Vagina (tissue), 2 donors: ENCODE results near the gene CD52. TPM values are rescaled to one million over a fixed set of nuclear protein-coding genes. Genes with fewer than 3 reads are reported as not detected.

Source experiments
- DNase-seq, 2 donors: peaks; one replicate each; pipeline ENCODE4 v3.0.0-alpha.2; 2017; ENCODE audit errors: extremely low spot score in 2 of 2
- H3K27ac ChIP-seq: fragments of 200-600 bp; sonication (generic); one replicate; pipeline ENCODE4 v1.5.1; 2019
- H3K27me3 ChIP-seq: fragments of 200-600 bp; sonication (generic); one replicate; pipeline ENCODE4 v1.5.1; 2019
- H3K36me3 ChIP-seq, 2 donors: fragments of 200-600 bp; sonication (generic); one replicate each; pipeline ENCODE4 v1.5.1; 2017 to 2019
- H3K4me1 ChIP-seq: fragments of 200-600 bp; sonication (generic); one replicate; pipeline ENCODE4 v1.5.1; 2019
- H3K4me3 ChIP-seq, 2 donors: fragments of 200-600 bp; sonication (generic); 1 replicate in 1 of 2; 2 replicates in 1 of 2; pipeline ENCODE4 v1.5.1; 2016 to 2019
- H3K9me3 ChIP-seq: fragments of 200-600 bp; sonication (generic); one replicate; pipeline ENCODE4 v1.5.1; 2019
- POLR2A ChIP-seq, 2 donors: fragments of 450-650 bp; IDR thresholded peaks; one replicate each; pipeline ENCODE4 v1.6.1; 2017; ENCODE audit warnings: antibody characterized with exemption in 2 of 2, mild to moderate bottlenecking in 2 of 2, moderate library complexity in 2 of 2
- POLR2AphosphoS5 ChIP-seq, 2 donors: sonication (generic); formaldehyde crosslinking; IDR thresholded peaks; one replicate each; pipeline ENCODE4 v1.9.0; 2017; ENCODE audit warnings: antibody characterized with exemption in 2 of 2, mild to moderate bottlenecking in 2 of 2, low read depth in 1 of 2; ENCODE audit not compliant: insufficient read depth in 1 of 2
- intact Hi-C: fragments of 100-400 bp; cut with DNase I; formaldehyde crosslinking; loops from one replicate; pipeline ENCODE4 v1.15.1; 2023
- total RNA-seq: library from RNA; depleted of rRNA; stranded (reverse); fragments of >200 nt; gene quantifications from one replicate; pipeline ENCODE4 v1.2.3, GENCODE V29; 2016
- TF ChIP-seq, protein P1 (sequence below), 3 experiments: fragments of 450-650 bp in 2 of 3; fragments of 200-600 bp in 1 of 3; sonication (generic) in 1 of 3; IDR thresholded peaks; one replicate each; pipeline ENCODE4 v1.5.1; 2017 to 2019; ENCODE audit warnings: antibody characterized with exemption in 3 of 3, mild to moderate bottlenecking in 2 of 3, moderate library complexity in 2 of 3

CD52 gene
- total RNA-seq, 1 donor from 2014 or later, result 8.1 TPM

DNA sequence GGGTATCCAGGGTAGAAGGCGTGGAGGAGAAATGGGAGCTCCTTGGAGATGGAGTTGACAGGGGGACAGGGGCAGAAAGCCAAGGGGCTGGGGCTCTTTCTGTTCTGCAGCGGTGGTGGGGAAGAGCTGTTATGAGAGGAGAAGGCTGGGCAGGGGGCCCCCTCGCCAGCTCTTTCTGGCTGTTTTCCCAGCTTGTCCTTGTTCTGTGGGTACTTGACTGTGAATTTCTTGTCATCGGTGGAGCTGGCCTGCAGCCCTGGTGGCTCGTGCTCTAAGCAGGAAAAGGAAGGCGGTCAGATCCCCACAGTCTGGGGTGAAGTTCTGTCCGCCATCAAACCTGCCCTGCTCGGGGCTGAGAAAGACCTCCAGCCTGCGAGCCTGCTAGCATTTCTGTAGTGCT lies 47.2 kb downstream of the CD52 start:
- Histone ChIP-seq H3K36me3 (no peaks in the 10 kb centered on the region), H3K9me3 (no peaks in the 10 kb centered on the region), H3K4me1 (peaks cover 12% of the 10 kb centered on the region), H3K27me3 (peaks cover 4% of the 10 kb centered on the region), H3K4me3 (no peak overlapping the region), H3K27ac (no peak overlapping the region)
- no peak for DNase-seq
- TF ChIP-seq POLR2A (IDR thresholded peaks at IDR 0.05) (no peak), POLR2AphosphoS5 (IDR thresholded peaks at IDR 0.05; ENCODE audit: insufficient read depth in 1 of 2, low read depth in 1 of 2) (no peak)
- TF ChIP-seq, protein P1, sequence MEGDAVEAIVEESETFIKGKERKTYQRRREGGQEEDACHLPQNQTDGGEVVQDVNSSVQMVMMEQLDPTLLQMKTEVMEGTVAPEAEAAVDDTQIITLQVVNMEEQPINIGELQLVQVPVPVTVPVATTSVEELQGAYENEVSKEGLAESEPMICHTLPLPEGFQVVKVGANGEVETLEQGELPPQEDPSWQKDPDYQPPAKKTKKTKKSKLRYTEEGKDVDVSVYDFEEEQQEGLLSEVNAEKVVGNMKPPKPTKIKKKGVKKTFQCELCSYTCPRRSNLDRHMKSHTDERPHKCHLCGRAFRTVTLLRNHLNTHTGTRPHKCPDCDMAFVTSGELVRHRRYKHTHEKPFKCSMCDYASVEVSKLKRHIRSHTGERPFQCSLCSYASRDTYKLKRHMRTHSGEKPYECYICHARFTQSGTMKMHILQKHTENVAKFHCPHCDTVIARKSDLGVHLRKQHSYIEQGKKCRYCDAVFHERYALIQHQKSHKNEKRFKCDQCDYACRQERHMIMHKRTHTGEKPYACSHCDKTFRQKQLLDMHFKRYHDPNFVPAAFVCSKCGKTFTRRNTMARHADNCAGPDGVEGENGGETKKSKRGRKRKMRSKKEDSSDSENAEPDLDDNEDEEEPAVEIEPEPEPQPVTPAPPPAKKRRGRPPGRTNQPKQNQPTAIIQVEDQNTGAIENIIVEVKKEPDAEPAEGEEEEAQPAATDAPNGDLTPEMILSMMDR (IDR thresholded peaks at IDR 0.05), result no peak
- intact Hi-C loops, result no loop called here

DNA sequence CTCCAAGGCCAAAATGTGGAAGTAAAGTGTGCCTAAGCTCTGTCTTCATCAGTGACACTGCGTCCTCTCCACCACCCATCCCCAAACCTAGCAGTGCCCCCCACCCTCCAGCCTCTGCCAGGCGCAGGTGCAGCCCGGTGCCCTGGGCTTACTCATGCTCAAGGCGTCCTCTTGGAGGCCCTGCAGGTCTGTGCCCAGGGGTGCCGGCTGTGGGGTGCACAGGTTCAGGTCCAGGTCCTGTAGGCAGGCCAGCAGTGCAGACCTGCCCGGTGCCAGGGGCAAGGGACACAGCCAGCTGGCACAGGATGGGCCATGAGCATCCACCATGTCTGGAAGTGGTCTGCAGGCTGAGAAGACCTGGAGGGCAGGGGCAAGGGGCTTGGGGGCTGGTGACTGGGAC lies 49.7 kb downstream of the CD52 start:
- no peak for TF ChIP-seq POLR2AphosphoS5 (IDR thresholded peaks at IDR 0.05; ENCODE audit: insufficient read depth in 1 of 2, low read depth in 1 of 2)
- TF ChIP-seq POLR2A (IDR thresholded peaks at IDR 0.05), result no peak
- TF ChIP-seq, protein P1 (IDR thresholded peaks at IDR 0.05), result no peak
- Histone ChIP-seq H3K4me1 (no peaks in the 10 kb centered on the region), H3K36me3 (no peaks in the 10 kb centered on the region), H3K4me3 (no peak overlapping the region), H3K27me3 (no peaks in the 10 kb centered on the region), H3K27ac (no peak overlapping the region), H3K9me3 (no peaks in the 10 kb centered on the region)
- no peak for DNase-seq
- intact Hi-C loops, result no loop called here

DNA sequence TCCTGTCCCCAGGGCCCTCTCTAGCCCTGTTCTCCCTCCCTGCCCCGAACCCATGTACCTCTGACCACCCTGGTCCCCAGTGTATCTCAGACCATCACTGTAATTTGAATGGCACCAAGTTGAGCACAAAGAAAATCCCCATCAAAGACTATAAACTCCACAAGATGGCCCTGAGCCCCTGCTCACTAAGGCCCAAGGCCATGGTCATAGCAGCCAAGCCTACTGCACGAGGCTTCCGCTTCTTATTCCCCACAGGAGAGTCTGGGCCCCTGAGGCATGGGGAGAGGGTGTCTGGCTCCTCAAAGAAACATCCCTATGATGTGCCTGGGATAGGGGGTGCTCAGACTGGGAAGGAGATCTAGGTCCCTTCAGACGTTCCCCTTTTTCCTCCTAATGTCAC lies 50.2 kb downstream of the CD52 start:
- H3K27me3 ChIP-seq, result no peaks in the 10 kb centered on the region
- H3K9me3 ChIP-seq, result no peaks in the 10 kb centered on the region
- intact Hi-C loops, result no loop called here
- no peaks in the 10 kb centered on the region for H3K36me3 ChIP-seq
- TF ChIP-seq, protein P1 (IDR thresholded peaks at IDR 0.05), result no peak
- TF ChIP-seq POLR2AphosphoS5 (IDR thresholded peaks at IDR 0.05; ENCODE audit: insufficient read depth in 1 of 2, low read depth in 1 of 2) (no peak), POLR2A (IDR thresholded peaks at IDR 0.05) (no peak)
- H3K4me1 ChIP-seq, result no peaks in the 10 kb centered on the region
- H3K4me3 ChIP-seq, result no peak overlapping the region
- no peak overlapping the region for H3K27ac ChIP-seq
- no peak for DNase-seq

DNA sequence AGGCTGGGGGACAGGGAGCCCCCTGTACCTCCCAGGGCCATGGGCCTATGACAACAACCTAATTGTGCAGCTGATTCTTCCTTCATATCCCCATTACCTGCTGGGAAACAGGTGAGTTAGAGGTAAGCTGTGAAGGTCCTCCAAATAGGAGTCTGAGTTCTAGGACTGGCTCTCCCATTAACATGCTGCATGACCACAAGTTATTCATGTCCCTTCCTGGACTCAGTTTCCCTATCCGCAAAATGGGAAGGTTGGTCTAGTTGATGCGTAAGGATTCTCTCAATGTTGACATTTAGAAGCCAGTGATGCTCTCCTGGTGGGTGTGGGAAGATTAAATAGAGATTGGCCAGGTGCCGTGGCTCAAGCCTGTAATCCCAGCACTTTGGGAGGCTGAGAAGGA lies 50.7 kb downstream of the CD52 start:
- Histone ChIP-seq H3K36me3 (no peaks in the 10 kb centered on the region), H3K27ac (no peak overlapping the region), H3K27me3 (no peaks in the 10 kb centered on the region), H3K4me3 (no peak overlapping the region), H3K9me3 (no peaks in the 10 kb centered on the region), H3K4me1 (no peaks in the 10 kb centered on the region)
- TF ChIP-seq POLR2A (IDR thresholded peaks at IDR 0.05), result no peak
- TF ChIP-seq, protein P1 (IDR thresholded peaks at IDR 0.05), result no peak
- no peak for TF ChIP-seq POLR2AphosphoS5 (IDR thresholded peaks at IDR 0.05; ENCODE audit: insufficient read depth in 1 of 2, low read depth in 1 of 2)
- no peak for DNase-seq
- intact Hi-C loops, result no loop called here

Other genes starting within 250 kb of the CD52 start
- gene PDIK1L, start 206.1 kb upstream of the CD52 start, total RNA-seq, result 5.6 TPM
- 4.2 TPM for gene FAM110D, start 158.9 kb upstream of the CD52 start, total RNA-seq
- gene C1orf232, start 149.0 kb upstream of the CD52 start, total RNA-seq, result not detected
- gene ZNF593, start 148.1 kb upstream of the CD52 start, total RNA-seq, result 18.7 TPM
- not detected for gene ZNF593OS, start 146.1 kb upstream of the CD52 start, total RNA-seq
- 21.9 TPM for gene CNKSR1, start 140.5 kb upstream of the CD52 start, total RNA-seq
- not detected for gene CATSPER4, start 127.4 kb upstream of the CD52 start, total RNA-seq
- gene CEP85, start 83.8 kb upstream of the CD52 start, total RNA-seq, result 9.1 TPM
- gene SH3BGRL3, start 37.9 kb upstream of the CD52 start, total RNA-seq, result 115 TPM
- 7.1 TPM for gene UBXN11, start 11.3 kb upstream of the CD52 start, total RNA-seq
- 67.0 TPM for gene CRYBG2, start 36.2 kb downstream of the CD52 start, total RNA-seq
- not detected for gene ZNF683, start 54.8 kb downstream of the CD52 start, total RNA-seq
- not detected for gene LIN28A, start 92.9 kb downstream of the CD52 start, total RNA-seq
- gene DHDDS, start 114.4 kb downstream of the CD52 start, total RNA-seq, result 24.8 TPM
- 127 TPM for gene HMGN2, start 154.5 kb downstream of the CD52 start, total RNA-seq
- gene RPS6KA1, start 211.8 kb downstream of the CD52 start, total RNA-seq, result 22.8 TPM